ENCODE data around the gene ZMYM1. TPM values are rescaled to one million over a fixed set of nuclear protein-coding genes. Genes with fewer than 3 reads are reported as not detected.

Gene ZMYM1
- total RNA-seq, 1 donor from 2014 or later: 31.8 TPM

GRCh38 chr1:35085421-35085820, 6.2 kb downstream of the ZMYM1 start:
- no peaks in the 10 kb centered on the region for H3K9me3 Mint-ChIP-seq
- no peak overlapping the region for H3K4me3 Mint-ChIP-seq
- H3K36me3 Mint-ChIP-seq: peaks cover 15% of the 10 kb centered on the region
- peaks cover 8% of the 10 kb centered on the region for H3K4me1 Mint-ChIP-seq (ENCODE audit: unreplicated experiment)
- H3K27ac Mint-ChIP-seq: no peak overlapping the region
- no peak for DNase-seq (ENCODE audit: extremely low spot score, unreplicated experiment)
- no peak for TF ChIP-seq CTCF (conservative IDR thresholded peaks at IDR 0.05)
- H3K27me3 Mint-ChIP-seq: no peaks in the 10 kb centered on the region

GRCh38 chr1:35097224-35097623, 18.0 kb downstream of the ZMYM1 start:
- no peak overlapping the region for H3K4me3 Mint-ChIP-seq
- DNase-seq (ENCODE audit: extremely low spot score, unreplicated experiment): no peak
- no peak overlapping the region for H3K27ac Mint-ChIP-seq
- peaks cover 9% of the 10 kb centered on the region for H3K36me3 Mint-ChIP-seq
- no peak for TF ChIP-seq CTCF (conservative IDR thresholded peaks at IDR 0.05)
- no peaks in the 10 kb centered on the region for H3K9me3 Mint-ChIP-seq
- H3K4me1 Mint-ChIP-seq (ENCODE audit: unreplicated experiment): no peaks in the 10 kb centered on the region
- no peaks in the 10 kb centered on the region for H3K27me3 Mint-ChIP-seq

DNA sequence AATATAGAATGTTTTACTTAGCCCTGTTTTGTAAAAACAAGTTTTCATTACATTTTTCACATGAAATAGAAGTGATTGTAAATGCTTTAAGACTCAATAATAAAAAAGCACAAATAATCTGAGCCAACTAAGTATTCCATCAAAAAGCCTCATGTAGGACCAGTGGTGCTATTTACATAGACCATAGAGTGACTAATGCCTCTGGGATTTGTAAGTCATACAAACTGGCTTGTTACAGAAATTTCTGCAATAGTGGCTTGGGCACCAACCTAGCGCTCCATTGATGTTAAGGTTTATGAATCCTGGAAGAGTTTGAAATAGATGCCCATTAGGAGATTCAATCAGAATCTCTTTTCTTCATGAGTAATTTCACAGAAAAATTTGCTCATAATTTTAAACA, 31.9 kb downstream of the ZMYM1 start:
- H3K27ac Mint-ChIP-seq: no peak overlapping the region
- H3K27me3 Mint-ChIP-seq: no peaks in the 10 kb centered on the region
- H3K4me1 Mint-ChIP-seq (ENCODE audit: unreplicated experiment): no peaks in the 10 kb centered on the region
- H3K9me3 Mint-ChIP-seq: no peaks in the 10 kb centered on the region
- no peak for DNase-seq (ENCODE audit: extremely low spot score, unreplicated experiment)
- H3K36me3 Mint-ChIP-seq: peaks cover 10% of the 10 kb centered on the region
- no peak for TF ChIP-seq CTCF (conservative IDR thresholded peaks at IDR 0.05)
- no peak overlapping the region for H3K4me3 Mint-ChIP-seq

- peak; percentile 64 for TF ChIP-seq CTCF (conservative IDR thresholded peaks at IDR 0.05)
- no peak overlapping the region for H3K4me3 Mint-ChIP-seq
- peaks cover 7% of the 10 kb centered on the region for H3K36me3 Mint-ChIP-seq
- H3K27ac Mint-ChIP-seq: no peak overlapping the region
- no peaks in the 10 kb centered on the region for H3K27me3 Mint-ChIP-seq
- no peak for DNase-seq (ENCODE audit: extremely low spot score, unreplicated experiment)
- H3K9me3 Mint-ChIP-seq: no peaks in the 10 kb centered on the region
- no peaks in the 10 kb centered on the region for H3K4me1 Mint-ChIP-seq (ENCODE audit: unreplicated experiment)
Measured at GRCh38 chr1:35112668-35113067, 33.5 kb downstream of the ZMYM1 start.

GRCh38 chr1:35115459-35116383, 36.5 kb downstream of the ZMYM1 start:
- TF ChIP-seq CTCF (conservative IDR thresholded peaks at IDR 0.05): no peak
- Mint-ChIP-seq H3K4me1 (ENCODE audit: unreplicated experiment) (no peaks in the 10 kb centered on the region), H3K27ac (no peak overlapping the region), H3K4me3 (no peak overlapping the region), H3K27me3 (no peaks in the 10 kb centered on the region), H3K9me3 (no peaks in the 10 kb centered on the region), H3K36me3 (peaks cover 7% of the 10 kb centered on the region)
- DNase-seq (ENCODE audit: extremely low spot score, unreplicated experiment): no peak

Data from type B pancreatic cell (in vitro differentiated cells).